ENCODE data around the gene VAT1L.

Gene VAT1L

DNA sequence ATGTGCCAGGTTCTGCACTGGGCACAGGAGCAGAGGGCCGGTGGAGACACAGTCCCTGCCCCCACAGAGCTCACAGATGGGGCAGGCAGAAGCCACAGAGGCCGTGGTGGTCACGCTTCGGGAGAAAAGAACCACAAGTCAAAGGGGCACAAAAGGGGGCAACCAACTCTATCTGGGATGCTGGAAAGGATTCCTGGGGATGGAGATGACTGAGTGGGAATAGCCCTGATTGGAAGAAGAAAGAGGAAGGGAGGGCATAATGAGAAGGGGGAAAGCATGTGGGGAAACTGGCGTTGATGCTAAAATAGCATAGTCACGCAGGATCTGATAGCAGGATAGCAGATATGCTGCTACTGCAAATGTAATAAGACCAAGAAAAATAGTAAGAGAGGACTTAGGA lies 69.7 kb downstream of the VAT1L start:
- Histone ChIP-seq H3K4me1 (ENCODE audit: control insufficient read depth, insufficient read depth, low read length) (no peaks in the 10 kb centered on the region), H3K9me3 (replicated peaks; ENCODE audit: low read length) (peaks cover 9% of the 10 kb centered on the region), H3K36me3 (ENCODE audit: insufficient read depth, low read length) (no peaks in the 10 kb centered on the region), H3K27me3 (ENCODE audit: control insufficient read depth, insufficient read depth, low read length) (no peaks in the 10 kb centered on the region), H3K9ac (ENCODE audit: low read depth, low read length) (no peak overlapping the region), H3K4me3 (ENCODE audit: low read length) (no peak overlapping the region), H3K4me2 (ENCODE audit: low read length) (no peak overlapping the region)

DNA sequence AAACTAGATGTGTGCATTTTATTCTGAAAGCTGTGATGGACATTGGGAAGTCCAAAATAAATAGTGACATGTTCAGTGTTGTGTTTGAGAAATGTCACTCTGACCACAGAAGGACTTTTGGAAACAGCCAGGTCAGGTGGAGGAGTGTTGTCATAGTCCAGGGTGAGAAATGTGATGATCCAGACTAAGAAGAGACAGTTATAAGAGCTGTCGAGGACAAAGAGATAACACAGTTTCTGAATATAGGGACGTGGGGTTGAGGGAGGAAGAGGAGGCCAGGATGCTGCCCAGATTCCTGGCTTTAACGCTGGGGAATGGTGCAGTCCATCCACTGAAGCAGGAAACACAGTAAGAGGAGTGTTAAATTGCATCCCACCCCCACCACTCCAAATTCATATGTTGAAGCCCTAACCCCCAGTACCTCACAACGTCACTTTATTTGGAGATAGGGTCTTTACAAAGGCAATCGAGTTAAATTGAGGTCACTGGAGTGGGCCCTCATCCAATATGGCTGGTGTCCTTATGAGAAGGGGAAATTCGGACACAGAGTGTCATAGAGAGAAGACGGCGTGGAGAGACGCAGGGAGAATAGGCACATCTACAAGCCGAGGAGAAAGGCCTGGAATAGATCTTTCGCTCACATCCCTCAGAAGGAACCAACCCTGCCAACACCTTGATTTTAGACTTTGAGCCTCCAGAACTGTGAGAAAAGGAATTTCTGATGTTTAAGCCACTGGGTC lies 71.3 kb downstream of the VAT1L start:
- Histone ChIP-seq H3K36me3 (ENCODE audit: insufficient read depth, low read length) (no peaks in the 10 kb centered on the region), H3K4me3 (ENCODE audit: low read length) (no peak overlapping the region), H3K9ac (ENCODE audit: low read depth, low read length) (no peak overlapping the region), H3K4me1 (ENCODE audit: control insufficient read depth, insufficient read depth, low read length) (no peaks in the 10 kb centered on the region), H3K9me3 (replicated peaks; ENCODE audit: low read length) (peaks cover 5% of the 10 kb centered on the region), H3K4me2 (ENCODE audit: low read length) (no peak overlapping the region), H3K27me3 (ENCODE audit: control insufficient read depth, insufficient read depth, low read length) (no peaks in the 10 kb centered on the region)

DNA sequence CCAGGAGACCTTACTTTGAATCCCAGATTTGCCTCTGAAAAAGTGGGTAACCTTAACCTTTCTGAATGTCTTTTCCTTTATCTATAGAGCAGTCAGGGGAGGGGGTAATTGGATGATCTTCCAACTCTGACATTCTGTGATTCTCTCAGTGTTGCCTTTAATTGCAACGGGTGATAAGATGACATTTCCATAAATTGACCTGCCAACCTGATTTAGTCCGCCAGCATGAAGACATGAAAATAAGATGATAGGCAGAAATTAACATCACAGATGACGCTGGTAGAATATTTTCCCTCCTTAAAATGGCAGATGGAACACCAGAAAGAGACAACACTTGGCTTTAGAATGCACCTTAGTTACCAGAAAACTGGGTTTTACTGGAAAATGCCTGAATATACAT lies 72.6 kb downstream of the VAT1L start:
- Histone ChIP-seq H3K4me3 (ENCODE audit: low read length) (no peak overlapping the region), H3K4me2 (ENCODE audit: low read length) (no peak overlapping the region), H3K9ac (ENCODE audit: low read depth, low read length) (no peak overlapping the region), H3K27me3 (ENCODE audit: control insufficient read depth, insufficient read depth, low read length) (no peaks in the 10 kb centered on the region), H3K36me3 (ENCODE audit: insufficient read depth, low read length) (no peaks in the 10 kb centered on the region), H3K9me3 (replicated peaks; ENCODE audit: low read length) (peaks cover 5% of the 10 kb centered on the region), H3K4me1 (ENCODE audit: control insufficient read depth, insufficient read depth, low read length) (no peaks in the 10 kb centered on the region)

- peaks cover 5% of the 10 kb centered on the region for H3K9me3 ChIP-seq (replicated peaks; ENCODE audit: low read length)
- H3K36me3 ChIP-seq (ENCODE audit: insufficient read depth, low read length), result no peaks in the 10 kb centered on the region
- no peaks in the 10 kb centered on the region for H3K27me3 ChIP-seq (ENCODE audit: control insufficient read depth, insufficient read depth, low read length)
- H3K4me1 ChIP-seq (ENCODE audit: control insufficient read depth, insufficient read depth, low read length), result no peaks in the 10 kb centered on the region
- no peak overlapping the region for H3K4me2 ChIP-seq (ENCODE audit: low read length)
- no peak overlapping the region for H3K9ac ChIP-seq (ENCODE audit: low read depth, low read length)
- H3K4me3 ChIP-seq (ENCODE audit: low read length), result no peak overlapping the region
These were observed 74.9 kb downstream of the VAT1L start for GRCh38 chr16:77863250-77863649.

- no peaks in the 10 kb centered on the region for H3K4me1 ChIP-seq (ENCODE audit: control insufficient read depth, insufficient read depth, low read length)
These were observed 78.4 kb downstream of the VAT1L start for GRCh38 chr16:77866752-77867151.

DNA sequence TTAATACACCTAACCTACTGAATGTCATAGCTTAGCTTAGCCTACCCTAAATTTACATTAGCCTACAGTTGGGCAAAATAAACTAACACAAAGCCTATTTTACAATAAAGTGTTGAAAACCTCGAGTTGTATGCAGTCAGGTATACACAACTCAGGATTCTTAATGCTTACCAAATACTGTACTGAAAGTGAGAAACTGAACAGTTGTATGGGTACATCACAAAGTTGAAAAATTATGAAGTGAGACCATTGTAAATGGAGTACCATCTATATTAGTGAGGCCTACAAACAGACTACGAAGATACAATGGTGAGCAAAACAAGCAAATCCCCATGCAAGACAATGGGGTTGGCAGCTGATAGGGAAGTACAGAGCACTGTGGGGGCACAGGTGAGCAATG lies 79.7 kb downstream of the VAT1L start:
- H3K36me3 ChIP-seq (ENCODE audit: insufficient read depth, low read length), result no peaks in the 10 kb centered on the region
- no peaks in the 10 kb centered on the region for H3K4me1 ChIP-seq (ENCODE audit: control insufficient read depth, insufficient read depth, low read length)
- no peak overlapping the region for H3K4me2 ChIP-seq (ENCODE audit: low read length)
- H3K9ac ChIP-seq (ENCODE audit: low read depth, low read length), result no peak overlapping the region
- H3K27me3 ChIP-seq (ENCODE audit: control insufficient read depth, insufficient read depth, low read length), result no peaks in the 10 kb centered on the region
- no peaks in the 10 kb centered on the region for H3K9me3 ChIP-seq (replicated peaks; ENCODE audit: low read length)
- H3K4me3 ChIP-seq (ENCODE audit: low read length), result no peak overlapping the region

More at GRCh38 chr16:77866752-77867151, 78.4 kb downstream of the VAT1L start:
- Histone ChIP-seq H3K9me3 (replicated peaks; ENCODE audit: low read length) (no peaks in the 10 kb centered on the region), H3K4me2 (ENCODE audit: low read length) (no peak overlapping the region), H3K4me3 (ENCODE audit: low read length) (no peak overlapping the region), H3K9ac (ENCODE audit: low read depth, low read length) (no peak overlapping the region), H3K27me3 (ENCODE audit: control insufficient read depth, insufficient read depth, low read length) (no peaks in the 10 kb centered on the region), H3K36me3 (ENCODE audit: insufficient read depth, low read length) (no peaks in the 10 kb centered on the region)

DNA sequence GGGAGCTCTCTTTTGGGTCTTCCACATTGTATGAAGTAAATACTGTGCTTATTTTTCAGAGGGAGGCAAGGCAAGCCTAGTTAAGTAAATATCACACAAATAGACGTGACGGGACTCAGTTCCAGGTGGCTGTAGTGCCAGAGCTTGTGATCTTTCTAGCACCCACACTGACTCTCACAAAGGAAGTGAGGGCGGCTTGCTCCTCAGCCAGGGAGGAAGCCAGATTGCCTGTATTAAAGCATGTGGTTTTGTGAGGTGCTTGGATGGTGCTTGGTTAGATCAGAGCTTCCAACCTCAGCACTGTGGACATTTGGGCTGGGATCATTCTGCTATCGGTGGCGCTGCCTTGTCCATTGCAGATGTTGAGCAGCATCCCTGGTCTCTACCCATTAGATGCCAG lies 80.1 kb downstream of the VAT1L start:
- H3K4me1 ChIP-seq (ENCODE audit: control insufficient read depth, insufficient read depth, low read length), result no peaks in the 10 kb centered on the region
- no peak overlapping the region for H3K4me2 ChIP-seq (ENCODE audit: low read length)
- H3K27me3 ChIP-seq (ENCODE audit: control insufficient read depth, insufficient read depth, low read length), result no peaks in the 10 kb centered on the region
- H3K4me3 ChIP-seq (ENCODE audit: low read length), result no peak overlapping the region
- no peaks in the 10 kb centered on the region for H3K9me3 ChIP-seq (replicated peaks; ENCODE audit: low read length)
- H3K9ac ChIP-seq (ENCODE audit: low read depth, low read length), result no peak overlapping the region
- no peaks in the 10 kb centered on the region for H3K36me3 ChIP-seq (ENCODE audit: insufficient read depth, low read length)

- no peak overlapping the region for H3K4me3 ChIP-seq (ENCODE audit: low read length)
- no peaks in the 10 kb centered on the region for H3K36me3 ChIP-seq (ENCODE audit: insufficient read depth, low read length)
- no peak overlapping the region for H3K9ac ChIP-seq (ENCODE audit: low read depth, low read length)
- H3K4me1 ChIP-seq (ENCODE audit: control insufficient read depth, insufficient read depth, low read length), result no peaks in the 10 kb centered on the region
- H3K9me3 ChIP-seq (replicated peaks; ENCODE audit: low read length), result no peaks in the 10 kb centered on the region
- no peaks in the 10 kb centered on the region for H3K27me3 ChIP-seq (ENCODE audit: control insufficient read depth, insufficient read depth, low read length)
- H3K4me2 ChIP-seq (ENCODE audit: low read length), result no peak overlapping the region
These were observed 81.8 kb downstream of the VAT1L start for GRCh38 chr16:77869997-77870813.

DNA sequence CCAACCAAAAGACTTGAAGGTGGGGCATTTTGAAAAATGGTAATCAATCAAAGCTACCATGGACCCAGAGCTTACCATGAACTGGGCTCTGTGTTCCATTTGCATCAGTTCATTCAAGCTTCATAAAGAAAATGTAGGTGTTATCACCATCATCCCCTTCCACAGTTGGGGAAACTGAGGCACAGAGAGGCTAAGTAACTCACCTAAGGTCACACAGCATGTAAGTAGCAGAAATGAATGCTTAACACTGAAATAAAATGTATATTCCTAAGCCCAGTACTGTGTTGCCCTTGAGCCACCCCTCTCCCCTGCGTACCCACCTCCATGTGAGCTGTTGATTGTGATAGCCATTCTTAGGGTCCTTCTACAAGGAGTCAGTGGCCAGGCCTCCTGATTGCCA lies 83.6 kb downstream of the VAT1L start:
- no peaks in the 10 kb centered on the region for H3K36me3 ChIP-seq (ENCODE audit: insufficient read depth, low read length)
- H3K27me3 ChIP-seq (ENCODE audit: control insufficient read depth, insufficient read depth, low read length), result no peaks in the 10 kb centered on the region
- H3K4me2 ChIP-seq (ENCODE audit: low read length), result no peak overlapping the region
- no peak overlapping the region for H3K9ac ChIP-seq (ENCODE audit: low read depth, low read length)
- no peaks in the 10 kb centered on the region for H3K4me1 ChIP-seq (ENCODE audit: control insufficient read depth, insufficient read depth, low read length)
- H3K4me3 ChIP-seq (ENCODE audit: low read length), result no peak overlapping the region
- H3K9me3 ChIP-seq (replicated peaks; ENCODE audit: low read length), result no peaks in the 10 kb centered on the region

DNA sequence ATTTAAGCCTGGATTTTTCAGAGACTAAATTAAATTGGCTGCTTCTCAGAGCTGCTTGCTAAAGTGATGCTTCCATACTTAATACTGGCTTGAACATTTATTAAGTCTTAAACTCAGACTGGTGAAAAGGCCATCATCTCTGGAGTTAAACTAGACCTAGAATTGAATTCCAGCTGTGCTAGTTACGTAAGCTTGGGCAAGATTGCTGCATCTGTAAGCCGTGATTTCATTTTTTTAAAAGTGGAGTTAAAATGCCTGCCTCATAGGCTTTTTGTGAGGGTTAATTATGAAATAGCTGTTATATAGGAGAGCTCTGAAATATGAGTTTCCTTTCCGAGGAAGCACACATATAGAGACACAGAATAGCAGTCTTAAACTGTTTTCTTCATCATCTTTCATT lies 84.7 kb downstream of the VAT1L start:
- H3K36me3 ChIP-seq (ENCODE audit: insufficient read depth, low read length), result no peaks in the 10 kb centered on the region
- H3K9me3 ChIP-seq (replicated peaks; ENCODE audit: low read length), result no peaks in the 10 kb centered on the region
- H3K9ac ChIP-seq (ENCODE audit: low read depth, low read length), result no peak overlapping the region
- no peak overlapping the region for H3K4me2 ChIP-seq (ENCODE audit: low read length)
- no peaks in the 10 kb centered on the region for H3K27me3 ChIP-seq (ENCODE audit: control insufficient read depth, insufficient read depth, low read length)
- no peak overlapping the region for H3K4me3 ChIP-seq (ENCODE audit: low read length)
- H3K4me1 ChIP-seq (ENCODE audit: control insufficient read depth, insufficient read depth, low read length), result no peaks in the 10 kb centered on the region

DNA sequence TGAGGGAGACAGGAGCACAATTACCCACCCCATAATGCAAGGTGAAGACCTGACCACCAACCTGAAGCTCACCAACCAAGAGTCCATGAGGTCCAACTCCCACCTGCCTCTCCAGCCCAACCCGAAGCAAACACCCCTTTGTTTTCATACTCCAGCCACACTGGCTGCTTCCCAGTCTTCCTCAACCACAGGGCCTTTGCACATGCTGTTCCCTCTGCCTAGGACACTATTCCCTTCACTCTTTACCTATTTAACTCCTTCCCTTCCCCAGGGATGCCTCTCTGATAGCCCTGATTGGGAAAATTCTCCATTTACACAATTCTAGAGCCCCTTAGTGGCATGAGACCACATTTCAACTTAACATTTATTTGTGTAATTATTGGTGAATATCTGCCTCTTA lies 86.0 kb downstream of the VAT1L start:
- H3K4me1 ChIP-seq (ENCODE audit: control insufficient read depth, insufficient read depth, low read length), result no peaks in the 10 kb centered on the region
- no peaks in the 10 kb centered on the region for H3K9me3 ChIP-seq (replicated peaks; ENCODE audit: low read length)
- H3K4me3 ChIP-seq (ENCODE audit: low read length), result no peak overlapping the region
- H3K27me3 ChIP-seq (ENCODE audit: control insufficient read depth, insufficient read depth, low read length), result no peaks in the 10 kb centered on the region
- H3K9ac ChIP-seq (ENCODE audit: low read depth, low read length), result no peak overlapping the region
- no peak overlapping the region for H3K4me2 ChIP-seq (ENCODE audit: low read length)
- H3K36me3 ChIP-seq (ENCODE audit: insufficient read depth, low read length), result no peaks in the 10 kb centered on the region

- Histone ChIP-seq H3K4me1 (ENCODE audit: control insufficient read depth, insufficient read depth, low read length) (no peaks in the 10 kb centered on the region), H3K27me3 (ENCODE audit: control insufficient read depth, insufficient read depth, low read length) (no peaks in the 10 kb centered on the region), H3K4me3 (ENCODE audit: low read length) (no peak overlapping the region), H3K9me3 (replicated peaks; ENCODE audit: low read length) (no peaks in the 10 kb centered on the region), H3K36me3 (ENCODE audit: insufficient read depth, low read length) (no peaks in the 10 kb centered on the region), H3K9ac (ENCODE audit: low read depth, low read length) (no peak overlapping the region), H3K4me2 (ENCODE audit: low read length) (no peak overlapping the region)
These were observed 88.4 kb downstream of the VAT1L start for GRCh38 chr16:77876776-77877175.

Data from skeletal muscle satellite cell (primary cell).